Measurements from ENCODE around the gene WFDC1. TPM values are rescaled to one million over a fixed set of nuclear protein-coding genes. Genes with fewer than 3 reads are reported as not detected.

The WFDC1 gene
- total and polyA plus RNA-seq, 10 of the 15 experiments (the other 5 are each of a cell fraction or from before 2014, with no cell fraction given), result not detected

- no peak for FAIRE-seq
- H3K27ac ChIP-seq (ENCODE audit: control insufficient read depth, insufficient read depth), result no peak overlapping the region
- no peak for TF ChIP-seq SREBF2 (IDR thresholded peaks at IDR 0.05; ENCODE audit: low read length)
- TF ChIP-seq, protein P1, sequence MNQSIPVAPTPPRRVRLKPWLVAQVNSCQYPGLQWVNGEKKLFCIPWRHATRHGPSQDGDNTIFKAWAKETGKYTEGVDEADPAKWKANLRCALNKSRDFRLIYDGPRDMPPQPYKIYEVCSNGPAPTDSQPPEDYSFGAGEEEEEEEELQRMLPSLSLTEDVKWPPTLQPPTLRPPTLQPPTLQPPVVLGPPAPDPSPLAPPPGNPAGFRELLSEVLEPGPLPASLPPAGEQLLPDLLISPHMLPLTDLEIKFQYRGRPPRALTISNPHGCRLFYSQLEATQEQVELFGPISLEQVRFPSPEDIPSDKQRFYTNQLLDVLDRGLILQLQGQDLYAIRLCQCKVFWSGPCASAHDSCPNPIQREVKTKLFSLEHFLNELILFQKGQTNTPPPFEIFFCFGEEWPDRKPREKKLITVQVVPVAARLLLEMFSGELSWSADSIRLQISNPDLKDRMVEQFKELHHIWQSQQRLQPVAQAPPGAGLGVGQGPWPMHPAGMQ (IDR thresholded peaks at IDR 0.05; ENCODE audit: borderline replicate concordance), result no peak
- no peak for TF ChIP-seq ASH2L (IDR thresholded peaks at IDR 0.05; ENCODE audit: borderline replicate concordance, low read depth)
- no peak for TF ChIP-seq CUX1 (IDR thresholded peaks at IDR 0.05; ENCODE audit: insufficient replicate concordance, low read depth, low read length)
- TF ChIP-seq ZNF384 (IDR thresholded peaks at IDR 0.05; ENCODE audit: borderline replicate concordance, low read depth, low read length), result no peak
- TF ChIP-seq ZBED1 (IDR thresholded peaks at IDR 0.05; ENCODE audit: borderline replicate concordance), result no peak
- no peak for TF ChIP-seq ESRRA (IDR thresholded peaks at IDR 0.05; ENCODE audit: low read length)
- TF ChIP-seq, protein P2, sequence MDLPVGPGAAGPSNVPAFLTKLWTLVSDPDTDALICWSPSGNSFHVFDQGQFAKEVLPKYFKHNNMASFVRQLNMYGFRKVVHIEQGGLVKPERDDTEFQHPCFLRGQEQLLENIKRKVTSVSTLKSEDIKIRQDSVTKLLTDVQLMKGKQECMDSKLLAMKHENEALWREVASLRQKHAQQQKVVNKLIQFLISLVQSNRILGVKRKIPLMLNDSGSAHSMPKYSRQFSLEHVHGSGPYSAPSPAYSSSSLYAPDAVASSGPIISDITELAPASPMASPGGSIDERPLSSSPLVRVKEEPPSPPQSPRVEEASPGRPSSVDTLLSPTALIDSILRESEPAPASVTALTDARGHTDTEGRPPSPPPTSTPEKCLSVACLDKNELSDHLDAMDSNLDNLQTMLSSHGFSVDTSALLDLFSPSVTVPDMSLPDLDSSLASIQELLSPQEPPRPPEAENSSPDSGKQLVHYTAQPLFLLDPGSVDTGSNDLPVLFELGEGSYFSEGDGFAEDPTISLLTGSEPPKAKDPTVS (IDR thresholded peaks at IDR 0.05; ENCODE audit: low read depth, low read length), result no peak
- no peak for TF ChIP-seq FOXM1 (IDR thresholded peaks at IDR 0.05; ENCODE audit: low read depth, low read length)
- TF ChIP-seq MTA3 (IDR thresholded peaks at IDR 0.05; ENCODE audit: borderline replicate concordance, low read length), result no peak
- no peak for TF ChIP-seq RB1 (IDR thresholded peaks at IDR 0.05; ENCODE audit: borderline replicate concordance)
- no peak for TF ChIP-seq RELB (IDR thresholded peaks at IDR 0.05; ENCODE audit: low read depth)
- no peak for TF ChIP-seq TCF12 (IDR thresholded peaks at IDR 0.05; ENCODE audit: low read depth, low read length)
- TF ChIP-seq WRNIP1 (IDR thresholded peaks at IDR 0.05; ENCODE audit: borderline replicate concordance, low read depth, low read length), result no peak
- TF ChIP-seq PAX8 (IDR thresholded peaks at IDR 0.05), result no peak
Measured at GRCh38 chr16:84245956-84246678, 48.6 kb upstream of the WFDC1 start.

More at GRCh38 chr16:84245956-84246678, 48.6 kb upstream of the WFDC1 start:
- SMC1A ChIA-PET (ENCODE audit: uncharacterized antibody, unreplicated experiment), result no interaction called here
- Histone ChIP-seq H3K79me2 (ENCODE audit: control insufficient read depth, insufficient read depth, low read length) (no peaks in the 10 kb centered on the region), H3K4me1 (ENCODE audit: control insufficient read depth, insufficient read depth, low read length) (no peaks in the 10 kb centered on the region), H2AFZ (ENCODE audit: control insufficient read depth, low read depth, low read length) (no peak overlapping the region), H3K4me2 (ENCODE audit: control insufficient read depth, insufficient read depth) (no peak overlapping the region), H3K4me3 (no peak overlapping the region), H3K27me3 (replicated peaks in 1 of 2; ENCODE audit: control insufficient read depth in 2 of 2, insufficient read depth in 2 of 2, low read length in 1 of 2) (peaks cover 2 to 4% of the 10 kb centered on the region in 2 experiments; a peak in 2 of 4 replicates), H3K9me3 (replicated peaks; ENCODE audit: control insufficient read depth, insufficient read depth, low read length) (no peaks in the 10 kb centered on the region; the same call in 2 of the 3 replicates), H4K20me1 (ENCODE audit: control insufficient read depth, insufficient read depth) (no peaks in the 10 kb centered on the region), H3K36me3 (ENCODE audit: control insufficient read depth in 2 of 2, insufficient read depth in 2 of 2, low read length in 1 of 2) (no peaks in the 10 kb centered on the region), H3K9ac (ENCODE audit: control insufficient read depth, insufficient read depth, low read length) (no peak overlapping the region)
- CTCF ChIA-PET, result no interaction called here
- intact Hi-C loops (cut with micrococcal nuclease; ENCODE audit: unreplicated experiment), result no loop called here
- 51% methylated on average over 10 of the region's 10 CpGs for WGBS (ENCODE audit: insufficient coverage, insufficient replicate concordance, low lambda C conversion rate, missing lambda C conversion rate)
- POLR2A ChIA-PET, result no interaction called here
- DNase-seq (ENCODE audit: low read depth, low spot score) (no peak), ATAC-seq (no peak)
- BruUV-seq (replicated peaks), result no TSS peak
- RAD21 ChIA-PET (ENCODE audit: unreplicated experiment), result no interaction called here
- in situ Hi-C loops (cut with MboI), result no loop called here
